Measurements from ENCODE around the gene DPP6.

Gene DPP6

DNA sequence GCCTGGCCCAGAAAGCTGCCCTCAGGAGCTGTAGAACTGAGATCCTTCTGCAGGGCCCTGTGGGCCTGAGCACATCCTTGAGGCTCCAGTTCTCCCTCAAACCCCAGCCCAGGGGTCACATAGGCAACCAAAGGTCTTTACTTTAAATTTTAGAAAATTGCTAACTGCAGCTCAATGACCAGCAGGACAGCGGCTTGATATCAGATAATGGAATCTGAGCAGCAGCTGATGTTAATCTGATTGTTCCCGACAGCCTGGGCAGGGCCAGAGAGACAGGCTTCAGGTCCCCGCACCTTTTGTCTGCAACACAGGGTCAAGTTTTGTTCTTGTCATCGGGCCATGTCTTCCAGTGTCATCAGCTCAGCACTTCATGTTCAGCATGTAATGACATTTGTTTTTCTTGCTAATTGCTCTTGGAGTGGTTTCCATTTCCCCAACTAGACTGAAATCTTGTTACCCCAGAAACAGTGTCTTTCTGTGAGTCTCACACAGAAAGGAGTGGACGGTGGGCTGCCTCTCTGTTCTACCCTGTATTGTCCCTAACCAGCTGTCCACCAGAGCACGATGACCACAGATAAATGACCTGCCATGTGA lies 859.8 kb downstream of the DPP6 start:
- H3K27ac ChIP-seq: no peak overlapping the region
- H3K27me3 ChIP-seq (replicated peaks): peaks cover 7% of the 10 kb centered on the region
- TF ChIP-seq, protein P1, sequence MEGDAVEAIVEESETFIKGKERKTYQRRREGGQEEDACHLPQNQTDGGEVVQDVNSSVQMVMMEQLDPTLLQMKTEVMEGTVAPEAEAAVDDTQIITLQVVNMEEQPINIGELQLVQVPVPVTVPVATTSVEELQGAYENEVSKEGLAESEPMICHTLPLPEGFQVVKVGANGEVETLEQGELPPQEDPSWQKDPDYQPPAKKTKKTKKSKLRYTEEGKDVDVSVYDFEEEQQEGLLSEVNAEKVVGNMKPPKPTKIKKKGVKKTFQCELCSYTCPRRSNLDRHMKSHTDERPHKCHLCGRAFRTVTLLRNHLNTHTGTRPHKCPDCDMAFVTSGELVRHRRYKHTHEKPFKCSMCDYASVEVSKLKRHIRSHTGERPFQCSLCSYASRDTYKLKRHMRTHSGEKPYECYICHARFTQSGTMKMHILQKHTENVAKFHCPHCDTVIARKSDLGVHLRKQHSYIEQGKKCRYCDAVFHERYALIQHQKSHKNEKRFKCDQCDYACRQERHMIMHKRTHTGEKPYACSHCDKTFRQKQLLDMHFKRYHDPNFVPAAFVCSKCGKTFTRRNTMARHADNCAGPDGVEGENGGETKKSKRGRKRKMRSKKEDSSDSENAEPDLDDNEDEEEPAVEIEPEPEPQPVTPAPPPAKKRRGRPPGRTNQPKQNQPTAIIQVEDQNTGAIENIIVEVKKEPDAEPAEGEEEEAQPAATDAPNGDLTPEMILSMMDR (IDR thresholded peaks at IDR 0.05; ENCODE audit: low read depth, low read length, missing control alignments): no peak
- H3K4me3 ChIP-seq (ENCODE audit: low read depth, low read length): no peak overlapping the region
- DNase-seq: no peak
- in situ Hi-C loops (cut with HindIII; ENCODE audit: low pct_ligation_motif_present, low sequenced_read_pairs): no loop called here
- H3K36me3 ChIP-seq (replicated peaks): no peaks in the 10 kb centered on the region

DNA sequence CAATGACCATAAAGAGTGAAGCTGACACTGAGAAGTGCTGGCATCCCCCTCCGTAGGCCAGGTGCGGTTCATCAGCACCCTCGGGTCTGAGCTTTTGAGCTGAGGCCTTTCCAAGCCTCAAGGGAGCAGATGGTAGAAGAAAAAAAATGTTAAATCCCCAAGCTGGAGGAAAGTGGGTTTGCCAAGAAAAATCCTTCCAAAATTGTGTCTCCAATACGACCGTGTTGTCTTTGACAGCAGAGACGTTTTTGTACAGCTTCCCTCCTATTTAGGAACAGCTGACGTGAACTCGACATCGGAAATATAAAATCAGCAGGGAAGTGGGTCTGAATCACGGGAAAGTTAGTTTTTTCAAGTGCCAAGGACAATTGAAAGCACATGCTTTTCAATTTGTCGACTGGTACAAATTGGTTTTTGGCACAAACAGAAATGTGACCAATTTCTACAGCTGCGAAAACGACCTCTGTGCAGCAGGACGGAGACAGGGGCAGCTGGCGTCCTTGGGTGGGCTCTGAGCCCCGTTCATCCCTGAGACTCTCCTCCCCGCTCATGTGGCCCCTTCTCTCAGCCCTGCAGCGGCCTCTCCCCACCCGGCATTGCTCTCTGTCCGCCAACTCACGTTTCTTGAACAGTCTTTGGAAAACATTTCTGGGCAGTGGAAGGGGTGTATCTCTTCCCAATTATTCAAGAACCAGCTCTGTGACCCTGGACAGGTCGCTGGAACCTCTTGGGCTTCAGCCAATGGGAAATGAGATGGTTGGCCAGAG lies 860.9 kb downstream of the DPP6 start:
- H3K27ac ChIP-seq: no peak overlapping the region
- H3K27me3 ChIP-seq (replicated peaks): peaks cover 7% of the 10 kb centered on the region
- in situ Hi-C loops (cut with HindIII; ENCODE audit: low pct_ligation_motif_present, low sequenced_read_pairs): no loop called here
- H3K4me3 ChIP-seq (ENCODE audit: low read depth, low read length): no peak overlapping the region
- no peak for DNase-seq
- H3K36me3 ChIP-seq (replicated peaks): no peaks in the 10 kb centered on the region
- TF ChIP-seq, protein P1 (IDR thresholded peaks at IDR 0.05; ENCODE audit: low read depth, low read length, missing control alignments): no peak

DNA sequence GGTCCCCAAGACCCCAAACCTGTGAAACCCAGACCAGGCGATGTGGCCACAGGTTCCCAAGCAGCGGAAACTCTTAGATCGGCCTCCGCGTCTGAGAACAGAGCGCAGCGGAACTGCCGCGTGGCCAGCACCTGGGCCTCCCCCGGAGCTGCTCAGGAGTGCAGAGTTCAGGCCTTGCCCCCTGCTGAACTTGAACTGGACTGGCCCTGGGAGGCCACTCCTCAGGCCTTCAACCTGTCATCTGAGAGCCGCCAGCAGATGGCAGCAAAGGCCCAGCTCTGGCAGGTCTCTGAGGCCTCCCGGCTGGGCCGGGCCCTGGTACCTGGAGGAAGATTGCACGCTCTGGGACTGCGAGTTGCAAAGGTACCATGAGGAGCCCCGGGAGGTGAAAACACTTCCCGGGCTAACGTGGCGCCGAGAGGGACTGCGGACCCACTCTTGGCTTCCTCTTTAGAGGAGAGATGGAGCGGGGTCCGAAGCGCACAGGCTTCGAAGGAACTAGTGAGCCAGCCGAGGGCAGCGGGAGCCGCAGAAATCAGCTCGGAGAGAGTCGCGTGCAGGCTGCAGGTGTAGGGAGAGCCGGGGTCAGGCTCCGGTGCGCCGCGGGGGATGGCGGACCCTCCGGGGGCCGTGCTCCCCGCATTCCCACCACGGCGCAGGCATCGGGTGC lies 861.6 kb downstream of the DPP6 start:
- peaks cover 7% of the 10 kb centered on the region for H3K27me3 ChIP-seq (replicated peaks)
- peak overlapping the region; percentile 22 for H3K4me3 ChIP-seq (ENCODE audit: low read depth, low read length)
- in situ Hi-C loops (cut with HindIII; ENCODE audit: low pct_ligation_motif_present, low sequenced_read_pairs): no loop called here

DNA sequence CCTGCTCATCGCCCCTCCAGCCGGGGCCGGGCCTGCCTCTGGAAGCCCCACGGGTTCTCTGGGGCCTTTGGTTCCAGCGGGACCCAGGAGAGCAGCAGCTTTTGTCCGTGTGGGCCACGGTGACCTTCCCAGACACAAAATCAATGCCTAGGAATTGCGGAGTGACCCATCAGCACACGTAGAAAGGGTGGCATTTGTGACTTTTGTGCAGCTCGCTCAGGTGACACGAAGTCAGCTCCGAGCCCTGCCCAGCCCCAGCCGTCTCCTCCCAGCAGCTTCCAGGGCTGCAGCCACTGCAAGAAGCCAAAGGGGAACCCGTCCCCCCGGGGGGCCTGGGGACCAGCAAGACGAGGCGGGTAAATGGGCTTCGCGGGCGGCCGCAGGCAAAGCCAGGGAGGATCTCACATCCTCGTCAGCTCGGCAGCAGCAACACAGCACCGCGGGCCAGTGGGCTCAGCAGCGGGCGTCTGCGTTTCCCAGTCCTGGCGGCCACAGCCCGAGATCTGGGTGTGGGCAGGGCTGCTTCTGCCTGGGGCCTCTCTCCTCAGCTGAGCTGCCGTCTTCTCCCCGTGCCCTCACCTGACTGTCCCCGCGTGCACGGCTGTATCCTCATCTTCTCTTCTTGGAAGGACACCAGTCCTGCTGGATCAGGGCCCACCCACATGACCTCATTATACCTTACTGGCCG lies 862.3 kb downstream of the DPP6 start:
- TF ChIP-seq, protein P1 (IDR thresholded peaks at IDR 0.05; ENCODE audit: low read depth, low read length, missing control alignments): no peak
- Histone ChIP-seq H3K27me3 (replicated peaks) (peaks cover 7% of the 10 kb centered on the region), H3K36me3 (replicated peaks) (no peaks in the 10 kb centered on the region), H3K4me3 (ENCODE audit: low read depth, low read length) (no peak overlapping the region), H3K27ac (no peak overlapping the region)
- in situ Hi-C loops (cut with HindIII; ENCODE audit: low pct_ligation_motif_present, low sequenced_read_pairs): no loop called here
- no peak for DNase-seq

More for the DNA sequence above, 861.6 kb downstream of the DPP6 start:
- TF ChIP-seq, protein P1 (IDR thresholded peaks at IDR 0.05; ENCODE audit: low read depth, low read length, missing control alignments): peak; percentile 94
- Histone ChIP-seq H3K36me3 (replicated peaks) (no peaks in the 10 kb centered on the region), H3K27ac (no peak overlapping the region)
- peak; percentile 70 for DNase-seq

DNA sequence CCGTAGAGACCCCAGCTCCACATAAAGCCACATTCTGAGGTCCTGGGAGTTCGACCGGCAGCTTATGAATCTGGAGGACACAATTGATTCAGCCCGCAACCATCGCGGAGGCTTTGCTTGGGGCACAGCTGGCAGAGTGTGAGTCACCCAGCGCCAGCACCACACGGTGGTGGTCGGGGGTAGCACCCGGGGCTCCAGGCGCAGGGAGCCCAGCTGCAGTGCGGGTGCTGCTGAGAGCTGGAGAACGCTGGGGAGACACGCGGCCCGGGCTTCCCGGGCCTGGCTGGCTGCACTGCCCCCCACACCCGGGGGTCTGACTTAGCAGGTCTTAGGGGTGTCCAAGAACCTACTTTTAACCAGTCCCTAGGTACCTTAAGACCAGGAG lies 862.8 kb downstream of the DPP6 start:
- Histone ChIP-seq H3K27me3 (replicated peaks) (peaks cover 7% of the 10 kb centered on the region), H3K27ac (no peak overlapping the region), H3K36me3 (replicated peaks) (no peaks in the 10 kb centered on the region), H3K4me3 (ENCODE audit: low read depth, low read length) (no peak overlapping the region)
- no peak for DNase-seq
- TF ChIP-seq, protein P1 (IDR thresholded peaks at IDR 0.05; ENCODE audit: low read depth, low read length, missing control alignments): no peak
- in situ Hi-C loops (cut with HindIII; ENCODE audit: low pct_ligation_motif_present, low sequenced_read_pairs): no loop called here

Measured in brain microvascular endothelial cell (primary cell).